GM21737 (cell line): ENCODE results near the gene AKAP13.
"Not testable (repeated sequence)": the region's sequence is repeated elsewhere in the genome, so short reads cannot be mapped to it uniquely, and the experiment has no call there.

Experiments
- ATAC-seq: cut with Tn5 transposase; IDR thresholded peaks from one replicate; pipeline ENCODE4 v1.9.1; 2021; ENCODE audit warnings: mild to moderate bottlenecking, moderate library complexity; ENCODE audit not compliant: unreplicated experiment

The AKAP13 gene

GRCh38 chr15:85347264-85348047 lies 32.9 kb upstream of the AKAP13 start:
- ATAC-seq, result not testable (repeated sequence)

- not testable (repeated sequence) for ATAC-seq
Observed at GRCh38 chr15:85348048-85348766, 32.2 kb upstream of the AKAP13 start.

GRCh38 chr15:85349062-85349461 lies 31.3 kb upstream of the AKAP13 start:
- not testable (repeated sequence) for ATAC-seq

GRCh38 chr15:85350395-85350794 lies 30.0 kb upstream of the AKAP13 start:
- no peak for ATAC-seq

- not testable (repeated sequence) for ATAC-seq
Observed at GRCh38 chr15:85351501-85351900, 28.9 kb upstream of the AKAP13 start.

GRCh38 chr15:85351965-85352364 lies 28.4 kb upstream of the AKAP13 start:
- ATAC-seq, result no peak

GRCh38 chr15:85353516-85353915 lies 26.9 kb upstream of the AKAP13 start:
- no peak for ATAC-seq

- ATAC-seq, result no peak
Observed at GRCh38 chr15:85354461-85354860, 25.9 kb upstream of the AKAP13 start.

GRCh38 chr15:85354948-85355347 lies 25.5 kb upstream of the AKAP13 start:
- no peak for ATAC-seq

GRCh38 chr15:85356276-85356675 lies 24.1 kb upstream of the AKAP13 start:
- ATAC-seq, result no peak

GRCh38 chr15:85361323-85361722 lies 19.1 kb upstream of the AKAP13 start:
- peak; percentile 53 for ATAC-seq

- ATAC-seq, result no peak
Observed at GRCh38 chr15:85362436-85363081, 17.8 kb upstream of the AKAP13 start.

- no peak for ATAC-seq
Observed at GRCh38 chr15:85365980-85366379, 14.4 kb upstream of the AKAP13 start.

- no peak for ATAC-seq
Observed at GRCh38 chr15:85367741-85368140, 12.7 kb upstream of the AKAP13 start.

GRCh38 chr15:85374831-85375230 lies 5.6 kb upstream of the AKAP13 start:
- ATAC-seq, result no peak

- ATAC-seq, result no peak
Observed at GRCh38 chr15:85377269-85377668, 3.1 kb upstream of the AKAP13 start.

GRCh38 chr15:85377986-85378385 lies 2.4 kb upstream of the AKAP13 start:
- no peak for ATAC-seq

- ATAC-seq, result no peak
Observed at GRCh38 chr15:85379403-85380131, 836 bp upstream of the AKAP13 start.

GRCh38 chr15:85380812-85381642 lies 624 bp downstream of the AKAP13 start:
- peak; percentile 38 for ATAC-seq
